Lower leg skin (tissue), 3 donors: ENCODE measurements around the gene GIMAP6.

ENCODE experiments used
- POLR2A ChIP-seq, 2 donors: fragments of 450-650 bp; IDR thresholded peaks; one replicate each; pipeline ENCODE4 v1.6.1; 2016 to 2017; ENCODE audit warnings: antibody characterized with exemption in 2 of 2, mild to moderate bottlenecking in 1 of 2, moderate library complexity in 1 of 2
- TF ChIP-seq, protein P1 (sequence below), 3 donors: fragments of 450-650 bp; IDR thresholded peaks; one replicate each; pipeline ENCODE4 v1.5.1; 2016; ENCODE audit warnings: antibody characterized with exemption in 3 of 3, mild to moderate bottlenecking in 3 of 3, moderate library complexity in 2 of 3

DNA sequence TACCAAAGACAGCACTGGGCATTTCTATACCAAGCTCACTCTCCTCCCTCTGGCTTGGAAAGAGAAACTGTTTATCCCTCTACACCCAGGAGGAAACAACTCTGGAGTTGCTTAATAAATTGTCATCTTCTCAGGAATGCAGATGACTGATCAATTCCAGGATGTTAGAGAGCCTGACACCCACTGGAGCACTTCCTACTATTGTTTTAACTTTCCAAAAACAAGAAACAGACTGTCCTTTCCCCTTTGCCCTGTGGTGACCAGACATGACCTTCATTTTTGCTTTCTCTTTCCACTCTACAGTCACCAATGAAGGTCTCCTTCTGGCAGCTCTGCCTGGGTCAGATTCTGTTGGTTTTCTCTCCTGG, 45.4 kb downstream of the GIMAP6 start:
- TF ChIP-seq, protein P1, sequence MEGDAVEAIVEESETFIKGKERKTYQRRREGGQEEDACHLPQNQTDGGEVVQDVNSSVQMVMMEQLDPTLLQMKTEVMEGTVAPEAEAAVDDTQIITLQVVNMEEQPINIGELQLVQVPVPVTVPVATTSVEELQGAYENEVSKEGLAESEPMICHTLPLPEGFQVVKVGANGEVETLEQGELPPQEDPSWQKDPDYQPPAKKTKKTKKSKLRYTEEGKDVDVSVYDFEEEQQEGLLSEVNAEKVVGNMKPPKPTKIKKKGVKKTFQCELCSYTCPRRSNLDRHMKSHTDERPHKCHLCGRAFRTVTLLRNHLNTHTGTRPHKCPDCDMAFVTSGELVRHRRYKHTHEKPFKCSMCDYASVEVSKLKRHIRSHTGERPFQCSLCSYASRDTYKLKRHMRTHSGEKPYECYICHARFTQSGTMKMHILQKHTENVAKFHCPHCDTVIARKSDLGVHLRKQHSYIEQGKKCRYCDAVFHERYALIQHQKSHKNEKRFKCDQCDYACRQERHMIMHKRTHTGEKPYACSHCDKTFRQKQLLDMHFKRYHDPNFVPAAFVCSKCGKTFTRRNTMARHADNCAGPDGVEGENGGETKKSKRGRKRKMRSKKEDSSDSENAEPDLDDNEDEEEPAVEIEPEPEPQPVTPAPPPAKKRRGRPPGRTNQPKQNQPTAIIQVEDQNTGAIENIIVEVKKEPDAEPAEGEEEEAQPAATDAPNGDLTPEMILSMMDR (IDR thresholded peaks at IDR 0.05): no peak
- TF ChIP-seq POLR2A (IDR thresholded peaks at IDR 0.05): no peak
